GM23338 (cell line): ENCODE measurements around the gene LMBR1. TPM values are rescaled to one million over a fixed set of nuclear protein-coding genes. Genes with fewer than 3 reads are reported as not detected.

Experiments
- ATAC-seq: fragments of 200-7000 bp; cut with Tn5 transposase; 3 replicates; pipeline ENCODE4 v1.9.1; 2020
- DNase-seq: peaks from one replicate; pipeline ENCODE4 v3.0.0-alpha.2; 2015; ENCODE audit warnings: low spot score
- H2AFZ ChIP-seq: fragments of 200-600 bp; sonication (generic); 2 replicates; pipeline ENCODE4 v1.8.0; 2016; ENCODE audit warnings: antibody characterized with exemption, mild to moderate bottlenecking, moderate library complexity
- H3F3A ChIP-seq: fragments of 200-600 bp; sonication (generic); replicated peaks from 2 replicates; pipeline ENCODE4 v1.8.0; 2017; ENCODE audit warnings: antibody characterized with exemption, mixed run types, low read depth
- H3K27ac ChIP-seq: fragments of 200-600 bp; sonication (generic); 2 replicates; pipeline ENCODE4 v1.6.1; 2016; ENCODE audit warnings: low read depth
- H3K27me3 ChIP-seq: fragments of 200-600 bp; sonication (generic); 2 replicates; pipeline ENCODE4 v1.8.0; 2016; ENCODE audit warnings: mild to moderate bottlenecking, mixed run types, moderate library complexity; ENCODE audit not compliant: insufficient read depth
- H3K36me3 ChIP-seq: fragments of 200-600 bp; sonication (generic); 2 replicates; pipeline ENCODE4 v1.8.0; 2016; ENCODE audit warnings: mild to moderate bottlenecking; ENCODE audit not compliant: insufficient read depth
- H3K4me1 ChIP-seq: fragments of 200-600 bp; sonication (generic); 2 replicates; pipeline ENCODE4 v1.8.0; 2016; ENCODE audit warnings: mild to moderate bottlenecking, moderate library complexity; ENCODE audit not compliant: insufficient read depth
- H3K4me2 ChIP-seq: fragments of 200-600 bp; sonication (generic); 2 replicates; pipeline ENCODE4 v1.7.1; 2017; ENCODE audit warnings: mixed run types
- H3K4me3 ChIP-seq: fragments of 200-600 bp; sonication (generic); 2 replicates; pipeline ENCODE4 v1.6.1; 2016; ENCODE audit warnings: mixed run types
- H3K79me2 ChIP-seq: fragments of 200-600 bp; sonication (generic); replicated peaks from 2 replicates; pipeline ENCODE4 v1.8.0; 2017; ENCODE audit warnings: mild to moderate bottlenecking; ENCODE audit not compliant: insufficient read depth
- H3K9me2 ChIP-seq: fragments of 200-600 bp; sonication (generic); 2 replicates; pipeline ENCODE4 v1.8.0; 2017; ENCODE audit not compliant: insufficient read depth
- H4K20me1 ChIP-seq: fragments of 200-600 bp; sonication (generic); replicated peaks from 2 replicates; pipeline ENCODE4 v1.8.0; 2017; ENCODE audit warnings: mild to moderate bottlenecking; ENCODE audit not compliant: insufficient read depth
- H3K27ac Mint-ChIP-seq: 2 replicates; pipeline ENCODE4 v1.8.0; 2020; ENCODE audit warnings: inconsistent platforms, mild to moderate bottlenecking, moderate library complexity, mixed read lengths
- H3K27me3 Mint-ChIP-seq: 3 replicates; pipeline ENCODE4 v1.8.0; 2022; ENCODE audit warnings: low read depth, mild to moderate bottlenecking, moderate library complexity, mixed read lengths, inconsistent platforms; ENCODE audit not compliant: insufficient read depth, poor library complexity
- H3K36me3 Mint-ChIP-seq: 3 replicates; pipeline ENCODE4 v1.8.0; 2021; ENCODE audit warnings: low read depth, mild to moderate bottlenecking, inconsistent platforms, moderate library complexity, mixed read lengths
- H3K4me1 Mint-ChIP-seq: 3 replicates; pipeline ENCODE4 v1.8.0; 2020; ENCODE audit warnings: mild to moderate bottlenecking, inconsistent platforms, mixed read lengths
- H3K4me3 Mint-ChIP-seq: 3 replicates; pipeline ENCODE4 v1.8.0; 2021; ENCODE audit warnings: moderate library complexity, mild to moderate bottlenecking, inconsistent platforms, mixed read lengths
- H3K9me3 Mint-ChIP-seq: 3 replicates; pipeline ENCODE4 v1.8.0; 2020; ENCODE audit warnings: moderate library complexity, mild to moderate bottlenecking, inconsistent platforms, mixed read lengths
- CREB1 ChIP-seq: fragments of 250-450 bp; sonication (Bioruptor Pico); IDR thresholded peaks from 2 replicates; pipeline ENCODE4 v1.5.0; 2020; ENCODE audit warnings: low read depth, mild to moderate bottlenecking, moderate library complexity
- ETS1 ChIP-seq: IDR thresholded peaks from 2 replicates; pipeline ENCODE4 v1.6.1; 2016; ENCODE audit warnings: antibody characterized with exemption
- EZH2 ChIP-seq: fragments of 200-600 bp; sonication (generic); IDR thresholded peaks from one replicate; pipeline ENCODE4 v1.8.0; 2017; ENCODE audit warnings: antibody characterized with exemption, mild to moderate bottlenecking, low read depth; ENCODE audit not compliant: unreplicated experiment
- JUNB ChIP-seq: IDR thresholded peaks from one replicate; pipeline ENCODE4 v1.6.1; 2016; ENCODE audit warnings: antibody characterized with exemption; ENCODE audit not compliant: unreplicated experiment
- NANOG ChIP-seq: IDR thresholded peaks from 2 replicates; pipeline ENCODE4 v1.6.1; 2016; ENCODE audit warnings: antibody characterized with exemption, borderline replicate concordance
- REST ChIP-seq: IDR thresholded peaks from one replicate; pipeline ENCODE4 v1.6.1; 2018; ENCODE audit warnings: antibody characterized with exemption; ENCODE audit not compliant: unreplicated experiment
- STAT1 ChIP-seq: IDR thresholded peaks from one replicate; pipeline ENCODE4 v1.6.1; 2016; ENCODE audit warnings: antibody characterized with exemption; ENCODE audit not compliant: unreplicated experiment
- ZNF114 ChIP-seq: fragments of 250-450 bp; sonication (Bioruptor Pico); IDR thresholded peaks from 2 replicates; pipeline ENCODE4 v1.5.0; 2020; ENCODE audit warnings: mild to moderate bottlenecking, moderate library complexity
- ZNF331 ChIP-seq: fragments of 250-450 bp; sonication (Bioruptor Pico); IDR thresholded peaks from 2 replicates; pipeline ENCODE4 v1.5.0; 2020; ENCODE audit warnings: low read depth, mild to moderate bottlenecking, moderate library complexity
- ZNF462 ChIP-seq: fragments of 250-450 bp; sonication (Bioruptor Pico); IDR thresholded peaks from 2 replicates; pipeline ENCODE4 v1.5.0; 2020; ENCODE audit warnings: mild to moderate bottlenecking, moderate library complexity
- polyA plus RNA-seq: library from polyadenylated mRNA; unstranded; fragments of >200 nt; fragmentation: Nextera tagmentation; extraction: Ambion mirVana; gene quantifications from 2 replicates; pipeline ENCODE4 v1.2.1, GENCODE V29; 2016
- total RNA-seq: library from RNA; depleted of rRNA; stranded (reverse); fragments of >200 nt; shearing (Covaris generic); gene quantifications from 2 replicates; pipeline ENCODE4 v1.2.3, GENCODE V29; 2014

LMBR1 gene
- total and polyA plus RNA-seq, 2 experiments from 2014 or later: 21.8 to 90.1 TPM

- Mint-ChIP-seq H3K4me1 (peaks cover 12% of the 10 kb centered on the region; the same call in 2 of the 3 replicates), H3K36me3 (no peaks in the 10 kb centered on the region; the same call in 2 of the 3 replicates), H3K27ac (no peak overlapping the region), H3K9me3 (peaks cover 2% of the 10 kb centered on the region; the same call in 2 of the 3 replicates), H3K4me3 (no peak overlapping the region), H3K27me3 (peaks cover 6% of the 10 kb centered on the region)
- no peaks in the 10 kb centered on the region for H3K36me3 ChIP-seq
- H4K20me1 ChIP-seq: no peaks in the 10 kb centered on the region
- no peak overlapping the region for H3K4me2 ChIP-seq
- ATAC-seq (no peak), DNase-seq (no peak)
- H3K79me2 ChIP-seq: no peaks in the 10 kb centered on the region
- no peaks in the 10 kb centered on the region for H3K27me3 ChIP-seq
- H3K9me2 ChIP-seq: no peaks in the 10 kb centered on the region
- H2AFZ ChIP-seq: no peak overlapping the region
- no peak overlapping the region for H3K27ac ChIP-seq
- no peaks in the 10 kb centered on the region for H3F3A ChIP-seq
- no peak for TF ChIP-seq REST
- no peak for TF ChIP-seq ZNF114
- no peak for TF ChIP-seq CREB1 (CRISPR knock-in tag)
- no peak for TF ChIP-seq STAT1
- no peak for TF ChIP-seq EZH2
- TF ChIP-seq ZNF331 (CRISPR knock-in tag): no peak
- no peak for TF ChIP-seq NANOG
- TF ChIP-seq ETS1: no peak
- no peak for TF ChIP-seq JUNB
- no peaks in the 10 kb centered on the region for H3K4me1 ChIP-seq
- no peak overlapping the region for H3K4me3 ChIP-seq
Observed at GRCh38 chr7:156655983-156656382, 237.0 kb downstream of the LMBR1 start.

GRCh38 chr7:156655251-156655650, 237.7 kb downstream of the LMBR1 start:
- ATAC-seq (no peak), DNase-seq (no peak)
- peaks cover 6% of the 10 kb centered on the region for H3K27me3 Mint-ChIP-seq
- H3K9me3 Mint-ChIP-seq: peaks cover 9% of the 10 kb centered on the region; the same call in 2 of the 3 replicates
- no peaks in the 10 kb centered on the region for H3K79me2 ChIP-seq
- H3K4me1 Mint-ChIP-seq: peaks cover 12% of the 10 kb centered on the region; the same call in 2 of the 3 replicates
- H3K4me1 ChIP-seq: no peaks in the 10 kb centered on the region
- H3K36me3 Mint-ChIP-seq: peaks cover under 1% of the 10 kb centered on the region; the same call in 1 of the 3 replicates
- no peaks in the 10 kb centered on the region for H3K36me3 ChIP-seq
- H3F3A ChIP-seq: no peaks in the 10 kb centered on the region
- no peaks in the 10 kb centered on the region for H3K9me2 ChIP-seq
- no peak overlapping the region for H3K4me3 Mint-ChIP-seq
- H3K4me2 ChIP-seq: no peak overlapping the region
- H3K27me3 ChIP-seq: no peaks in the 10 kb centered on the region
- H3K27ac Mint-ChIP-seq: no peak overlapping the region
- no peak overlapping the region for H2AFZ ChIP-seq
- no peak overlapping the region for H3K4me3 ChIP-seq
- no peaks in the 10 kb centered on the region for H4K20me1 ChIP-seq
- no peak overlapping the region for H3K27ac ChIP-seq
- TF ChIP-seq ZNF114 (no peak), STAT1 (no peak), ZNF462 (CRISPR knock-in tag) (no peak), ZNF331 (CRISPR knock-in tag) (no peak), JUNB (no peak)
